Activated naive CD4-positive, alpha-beta T cell (primary cell): ENCODE measurements around the gene ZNF804B.

Experiments used
- DNase-seq, 4 experiments: peaks; one replicate each; lab custom pipeline; 2025; lab: John Stamatoyannopoulos, UW

The ZNF804B gene

DNA sequence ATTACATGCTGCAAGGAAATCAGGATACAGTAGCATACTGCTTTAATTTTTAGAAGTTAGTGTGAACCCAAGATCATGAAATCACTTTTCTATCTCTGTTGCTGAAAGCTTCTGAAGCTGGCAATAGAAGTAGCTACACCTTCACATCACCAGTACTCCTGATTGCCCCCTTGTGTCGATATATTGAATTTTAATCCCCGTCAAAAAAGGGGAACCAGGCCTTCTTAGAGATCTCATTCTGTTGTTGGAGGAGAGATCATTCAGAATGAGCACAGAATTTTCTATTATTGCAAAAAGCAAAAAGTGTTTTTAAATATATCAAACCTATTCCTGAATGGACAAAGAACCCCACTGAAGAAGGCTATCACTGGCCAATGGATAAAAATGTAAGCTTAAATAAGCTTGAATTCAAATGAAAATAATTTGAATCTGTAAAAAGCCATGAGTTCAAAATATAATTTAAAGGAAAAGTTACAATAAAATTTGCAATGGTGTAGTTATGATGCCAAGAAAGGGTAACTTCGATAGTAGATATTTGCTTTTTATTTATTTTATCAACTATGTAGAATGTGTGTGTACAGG, 75.7 kb downstream of the ZNF804B start:
- no peak for DNase-seq

DNA sequence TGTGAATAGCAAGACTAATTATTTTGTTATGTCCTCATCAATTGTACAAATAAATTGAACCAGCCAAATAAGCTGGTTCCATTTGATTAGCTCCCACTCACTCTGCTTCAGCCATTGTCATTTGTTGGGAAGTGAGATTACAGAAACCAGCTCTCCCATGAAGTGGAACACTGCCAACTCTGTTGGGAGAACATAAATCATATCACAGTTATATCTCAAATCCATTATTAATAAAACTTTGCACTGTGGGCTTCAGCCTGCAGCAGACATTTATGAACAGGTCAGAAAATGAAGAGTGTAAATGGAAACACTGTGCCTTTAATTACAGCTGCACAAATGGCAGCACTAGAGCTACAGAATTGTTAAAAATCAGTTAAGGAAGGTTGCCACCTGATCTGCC, 82.7 kb downstream of the ZNF804B start:
- DNase-seq, result no peak

DNA sequence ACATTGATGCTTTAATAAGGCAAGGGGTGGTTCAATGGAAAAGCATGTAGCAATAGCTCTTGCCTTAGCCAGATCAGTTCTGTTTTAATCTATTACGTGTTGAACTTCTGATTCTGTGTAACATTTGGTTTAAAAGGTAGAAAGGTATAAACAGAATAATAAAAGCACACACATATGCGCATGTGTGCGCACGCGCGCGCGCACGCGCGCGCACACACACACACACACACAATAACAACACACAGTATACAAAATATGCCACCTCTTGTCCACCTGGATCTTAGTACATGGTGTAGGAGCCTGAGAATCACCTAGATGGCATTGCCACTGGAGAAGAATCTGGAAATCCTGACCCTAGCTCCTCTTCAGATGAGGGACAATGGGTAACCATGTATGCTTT, 85.6 kb downstream of the ZNF804B start:
- no peak for DNase-seq

DNA sequence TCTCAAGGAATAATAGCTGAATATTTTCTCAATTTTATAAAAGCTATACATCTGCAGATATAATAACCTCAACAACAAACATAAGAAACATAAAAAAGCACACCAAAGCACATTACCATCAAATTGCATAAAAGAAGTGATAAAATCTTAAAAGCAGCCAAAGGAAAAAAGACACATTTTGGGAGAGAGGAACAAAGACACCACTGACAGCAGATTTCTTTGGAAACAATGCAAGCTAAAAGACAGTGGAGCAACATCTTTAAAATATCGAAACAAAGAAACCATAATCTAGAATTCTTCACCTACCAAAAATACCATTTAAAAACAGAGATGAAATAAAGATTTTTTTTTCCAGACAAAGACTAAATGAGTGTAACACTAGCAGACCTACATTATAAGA, 91.7 kb downstream of the ZNF804B start:
- DNase-seq, result no peak

DNA sequence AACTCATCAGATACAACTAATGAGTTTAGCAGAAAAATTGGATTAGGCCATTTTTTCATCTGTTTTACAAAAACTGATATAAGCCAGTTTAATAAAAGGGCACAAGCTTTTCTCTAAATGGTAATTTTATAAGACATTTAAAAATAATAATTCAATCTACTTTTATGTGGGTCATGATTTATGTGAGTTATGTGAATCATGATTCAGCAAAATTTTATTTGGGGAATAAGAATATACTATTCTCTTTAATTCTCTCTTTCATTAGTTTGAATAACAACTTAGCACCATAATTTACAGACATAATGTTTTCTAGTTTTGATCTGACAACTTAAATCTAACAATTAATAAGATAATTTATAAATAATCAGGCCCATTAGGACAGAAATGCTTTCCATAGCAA, 99.8 kb downstream of the ZNF804B start:
- DNase-seq, result no peak

DNA sequence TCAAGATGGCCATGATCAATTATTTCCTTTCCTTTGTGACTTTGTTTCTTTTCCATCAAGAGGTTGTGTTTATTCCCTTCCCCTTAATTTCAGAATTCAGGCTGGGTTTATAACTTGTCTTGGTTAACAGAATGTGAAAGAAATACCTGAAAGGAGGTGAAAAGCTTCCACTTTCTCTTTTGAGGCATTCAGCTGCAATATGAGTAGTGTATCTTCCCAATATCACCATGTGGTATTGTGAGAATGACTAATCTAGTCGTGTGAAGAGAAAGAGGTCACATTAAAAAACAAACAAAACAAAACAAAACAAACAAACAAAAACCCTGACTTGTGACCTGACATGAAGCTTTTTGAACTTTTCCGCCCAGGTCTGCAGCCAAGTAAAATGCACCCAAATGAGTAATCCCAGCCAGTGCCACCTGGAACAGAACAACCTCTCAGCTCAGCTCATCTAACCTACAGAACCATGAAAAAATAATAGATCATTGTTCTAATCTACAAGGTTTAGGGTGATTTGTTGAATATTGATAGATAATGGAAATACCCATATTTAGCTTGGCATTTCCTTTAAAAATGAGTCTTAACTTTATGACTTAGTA, 106.9 kb downstream of the ZNF804B start:
- DNase-seq, result no peak

DNA sequence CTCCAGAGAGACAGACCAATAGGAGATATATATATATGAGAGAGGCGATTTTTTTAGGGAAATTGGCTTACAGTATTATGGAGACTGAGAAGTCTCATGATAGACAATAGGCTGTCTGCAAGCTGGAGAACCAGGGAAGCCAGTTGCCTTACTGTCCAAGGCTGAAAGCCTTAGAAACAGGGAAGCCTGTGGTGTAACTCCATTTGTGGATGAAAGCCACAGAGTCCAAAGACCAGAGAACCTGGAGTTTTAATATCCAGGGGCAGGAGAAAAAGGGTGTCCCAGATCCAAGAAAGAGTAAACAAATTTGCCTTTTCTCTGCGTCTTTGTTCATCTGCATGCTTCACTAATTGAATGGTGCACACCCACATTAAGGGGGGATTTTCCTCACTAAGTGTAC, 107.7 kb downstream of the ZNF804B start:
- no peak for DNase-seq

DNA sequence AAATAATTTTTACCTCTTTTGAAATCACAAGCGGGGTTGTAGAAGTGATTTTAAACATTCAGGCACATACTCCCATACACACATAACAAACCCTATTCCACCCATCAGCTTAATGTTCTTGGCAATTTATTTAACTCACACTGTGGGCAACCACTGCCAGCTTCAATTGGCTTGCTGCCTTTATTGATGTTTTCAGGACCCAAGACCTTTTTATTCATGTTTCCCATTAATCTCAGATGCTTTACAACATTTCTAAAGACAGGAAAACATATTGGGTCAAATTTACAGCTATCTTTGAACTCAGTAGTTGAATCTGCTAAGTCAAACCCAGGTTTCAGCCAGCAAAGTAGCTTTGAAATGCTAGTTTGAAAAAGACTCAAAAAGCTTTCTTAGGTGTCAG, 109.0 kb downstream of the ZNF804B start:
- DNase-seq, result no peak

DNA sequence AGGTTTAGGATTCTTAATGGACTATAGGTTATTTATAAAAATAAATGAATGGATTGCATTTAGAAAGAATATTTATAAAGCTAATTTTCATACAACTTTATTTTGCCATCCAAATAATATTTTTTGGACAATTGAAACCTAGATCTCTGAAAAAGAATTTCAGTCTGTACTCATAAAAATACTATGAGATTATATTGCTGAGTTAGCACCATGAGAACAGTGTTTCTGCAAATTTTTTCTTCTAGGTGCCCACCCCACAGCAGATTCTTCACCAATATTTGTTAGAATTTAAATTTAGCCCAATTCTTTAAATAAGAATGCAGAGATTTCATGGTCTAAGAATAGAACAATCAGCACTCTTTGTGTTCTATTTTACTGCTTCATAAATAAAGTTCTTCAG, 121.6 kb downstream of the ZNF804B start:
- DNase-seq, result no peak

DNA sequence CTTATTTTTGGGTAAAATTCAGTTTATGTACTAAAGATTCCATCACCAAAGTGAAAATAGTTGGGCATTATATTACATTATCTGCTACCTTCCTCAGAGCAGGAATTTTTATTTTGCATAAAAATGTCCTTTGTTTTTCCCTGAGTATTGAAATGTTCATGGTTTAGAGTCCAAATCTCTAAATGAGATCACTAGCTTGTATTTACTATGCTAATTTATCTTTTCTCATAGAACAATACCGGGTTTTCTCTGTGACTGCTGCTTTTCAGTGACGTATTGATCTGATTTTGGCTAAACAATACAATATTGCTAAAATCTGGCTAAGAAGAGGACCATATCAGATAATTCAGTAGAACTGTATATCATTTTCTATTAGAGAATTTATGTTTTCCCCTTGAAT, 125.6 kb downstream of the ZNF804B start:
- no peak for DNase-seq

DNA sequence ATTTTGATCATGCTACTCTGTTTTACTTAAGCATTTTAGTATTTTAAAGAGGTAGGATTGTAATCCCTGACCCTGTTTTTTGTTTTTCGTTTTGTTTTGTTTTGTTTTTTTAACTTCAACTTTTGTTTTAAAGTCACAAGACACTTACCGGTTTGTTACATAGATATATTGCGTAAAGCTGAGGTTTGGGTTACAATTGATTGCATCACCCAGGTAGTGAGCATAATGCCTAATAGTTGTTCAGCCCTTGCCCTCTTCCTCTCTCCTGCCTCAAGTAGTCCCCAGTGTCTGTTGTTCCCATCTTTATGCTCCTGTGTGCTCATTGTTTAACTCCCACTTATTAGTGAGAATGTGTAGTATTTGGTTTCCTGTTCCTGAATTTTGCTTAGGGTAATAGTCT, 129.2 kb downstream of the ZNF804B start:
- DNase-seq, result no peak

DNA sequence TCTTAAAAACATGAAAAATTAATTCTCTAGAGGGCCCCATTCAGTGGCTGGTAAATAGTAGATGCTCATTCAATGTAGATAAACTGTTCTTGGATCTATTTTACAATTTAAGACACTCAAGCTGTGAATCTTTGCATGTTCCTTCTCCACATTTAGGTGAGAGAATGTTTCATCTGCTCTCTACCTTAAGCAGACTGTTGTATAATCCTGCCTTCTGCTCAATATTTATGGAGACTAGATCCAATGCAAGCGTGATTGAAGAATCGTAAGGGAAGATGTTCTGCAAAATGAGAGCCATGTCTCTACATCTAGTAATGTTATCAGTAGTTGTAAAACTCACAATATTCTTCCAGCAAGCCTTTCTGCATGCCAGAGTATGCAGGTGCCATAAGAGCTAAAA, 151.0 kb downstream of the ZNF804B start:
- DNase-seq, result no peak

DNA sequence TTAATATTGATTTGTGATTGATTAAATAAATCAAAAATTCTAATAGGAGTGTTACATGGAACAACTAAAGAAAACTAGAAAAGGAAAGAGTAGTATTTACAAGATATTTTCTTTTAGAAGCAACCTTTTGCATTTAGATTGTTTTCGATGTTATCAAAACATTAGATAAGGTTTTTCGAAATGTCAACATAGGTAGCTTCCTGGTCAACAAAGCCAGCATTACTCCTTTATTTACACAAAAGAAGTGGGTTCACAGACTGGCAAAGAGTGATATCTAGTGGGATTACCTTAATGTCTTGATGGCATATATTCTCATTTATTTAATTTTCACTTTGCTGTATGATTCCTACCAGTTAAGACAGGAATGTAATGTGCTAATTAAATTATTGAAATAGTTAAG, 153.4 kb downstream of the ZNF804B start:
- DNase-seq, result no peak

DNA sequence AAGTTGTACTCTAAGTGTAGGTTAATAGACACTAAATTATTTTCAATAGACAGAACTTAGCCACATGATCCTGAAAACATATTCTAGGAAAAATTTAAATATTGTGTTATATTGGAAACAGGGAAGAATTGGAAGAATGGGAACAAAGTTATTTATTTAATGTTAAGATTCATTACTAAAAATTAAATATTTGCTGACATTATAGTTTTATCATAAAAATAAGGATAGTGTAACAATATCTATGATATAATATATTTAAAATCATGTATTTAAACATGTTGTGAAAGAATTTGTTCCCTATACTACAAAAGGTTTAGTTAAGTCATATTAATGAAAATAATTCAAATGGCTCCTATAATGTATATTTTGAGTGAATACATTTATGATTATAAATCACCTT, 156.1 kb downstream of the ZNF804B start:
- no peak for DNase-seq

DNA sequence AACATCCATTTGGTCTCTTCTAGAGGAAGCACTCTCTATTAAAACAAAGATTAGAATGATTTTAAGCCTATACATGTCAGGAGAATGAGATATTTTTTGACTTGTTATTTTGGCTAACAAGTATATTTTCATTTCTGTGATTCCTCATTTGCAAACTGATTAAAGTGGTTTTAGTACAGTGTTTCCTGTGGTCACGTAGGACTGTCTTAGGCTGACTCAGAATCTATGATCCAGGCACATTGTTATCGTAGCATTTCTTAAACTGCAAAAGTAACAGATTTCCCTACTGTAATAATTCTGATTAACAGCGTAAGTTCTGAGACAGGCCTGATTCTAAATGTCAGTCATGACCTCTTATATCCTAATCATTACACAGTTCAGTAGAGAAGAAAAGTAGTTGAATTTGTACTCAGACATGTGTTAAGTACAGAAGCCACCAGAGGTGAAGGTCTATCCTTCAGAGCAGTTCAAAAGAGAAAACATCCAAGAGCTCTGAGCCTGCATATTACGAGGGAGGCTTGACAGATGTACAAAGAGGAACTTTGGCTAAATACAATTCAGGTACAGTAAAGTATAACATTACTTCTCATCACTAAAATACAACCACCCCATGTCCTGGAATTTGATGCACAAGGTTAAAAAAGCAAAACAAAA, 160.1 kb downstream of the ZNF804B start:
- no peak for DNase-seq

DNA sequence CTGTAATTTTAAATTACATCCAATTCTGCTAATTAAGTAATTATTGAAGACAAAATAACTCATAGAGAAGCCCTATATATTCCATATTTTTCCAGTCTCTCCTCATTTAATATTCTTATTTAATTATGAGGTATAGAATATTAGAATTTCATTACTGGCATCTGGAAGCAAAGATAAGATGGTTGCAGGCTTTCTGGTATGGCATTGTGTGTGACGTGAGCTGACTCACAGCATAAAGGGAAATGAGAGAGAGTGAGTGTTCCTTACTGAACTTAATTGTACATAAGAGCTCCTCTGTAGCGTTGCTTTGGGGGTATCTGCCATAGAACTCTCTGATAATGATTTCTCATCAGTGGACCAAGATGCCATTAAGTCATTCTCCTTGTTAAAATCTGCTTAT, 163.4 kb downstream of the ZNF804B start:
- DNase-seq, result no peak

DNA sequence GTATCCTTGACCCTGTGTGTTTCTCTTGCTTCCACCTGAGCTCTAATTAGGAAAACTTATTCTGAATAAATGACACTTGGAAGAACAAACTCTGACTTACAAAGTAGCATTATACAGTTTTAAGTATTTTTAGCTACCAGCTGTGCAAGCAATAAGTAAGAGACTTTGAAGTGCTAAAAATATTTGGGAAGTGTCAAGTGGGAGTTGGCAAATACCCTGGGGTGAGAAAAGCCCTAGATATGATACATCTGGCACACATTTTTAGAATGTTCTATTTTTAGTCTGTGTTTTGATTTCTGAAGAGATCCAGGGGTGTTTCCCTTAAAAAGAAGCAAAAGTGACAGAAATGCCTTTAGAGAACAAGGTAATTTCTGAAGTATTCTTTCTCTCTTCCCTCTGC, 168.8 kb downstream of the ZNF804B start:
- no peak for DNase-seq

DNA sequence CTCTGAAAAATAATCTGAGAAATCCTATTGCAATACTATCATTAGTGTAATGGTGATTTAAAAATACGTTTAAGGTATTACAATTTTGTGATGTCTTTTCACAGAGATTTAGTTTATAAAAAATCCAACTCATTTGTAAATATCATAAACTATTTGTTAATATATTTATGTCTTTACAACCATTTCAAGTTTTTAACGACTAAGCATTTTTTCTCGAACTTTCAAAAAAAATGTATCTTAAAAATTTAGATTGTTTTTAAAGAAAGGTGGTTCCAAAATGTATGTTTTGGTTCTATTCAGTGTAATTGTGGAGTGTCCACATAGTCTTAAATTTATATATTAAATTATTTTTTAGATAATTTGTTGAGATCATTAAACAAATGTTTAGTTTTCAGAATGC, 170.2 kb downstream of the ZNF804B start:
- no peak for DNase-seq

DNA sequence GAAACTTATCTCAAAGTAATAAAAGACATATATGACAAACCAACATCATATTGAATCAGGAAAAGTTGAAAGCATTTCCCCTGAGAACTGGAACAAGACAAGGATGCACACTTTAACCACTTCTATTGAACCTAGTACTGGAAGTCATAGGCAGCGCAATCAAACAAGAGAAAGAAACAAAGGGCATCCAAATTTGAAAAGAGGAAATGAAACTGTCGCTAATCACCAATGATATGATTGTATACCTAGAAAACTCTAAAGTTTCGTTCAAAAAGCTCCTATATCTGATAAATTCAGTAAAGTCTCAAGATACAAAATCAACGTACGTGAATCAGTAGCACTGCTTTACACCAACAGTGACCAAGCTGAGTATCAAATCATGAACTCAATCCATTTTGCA, 173.8 kb downstream of the ZNF804B start:
- DNase-seq, result no peak

DNA sequence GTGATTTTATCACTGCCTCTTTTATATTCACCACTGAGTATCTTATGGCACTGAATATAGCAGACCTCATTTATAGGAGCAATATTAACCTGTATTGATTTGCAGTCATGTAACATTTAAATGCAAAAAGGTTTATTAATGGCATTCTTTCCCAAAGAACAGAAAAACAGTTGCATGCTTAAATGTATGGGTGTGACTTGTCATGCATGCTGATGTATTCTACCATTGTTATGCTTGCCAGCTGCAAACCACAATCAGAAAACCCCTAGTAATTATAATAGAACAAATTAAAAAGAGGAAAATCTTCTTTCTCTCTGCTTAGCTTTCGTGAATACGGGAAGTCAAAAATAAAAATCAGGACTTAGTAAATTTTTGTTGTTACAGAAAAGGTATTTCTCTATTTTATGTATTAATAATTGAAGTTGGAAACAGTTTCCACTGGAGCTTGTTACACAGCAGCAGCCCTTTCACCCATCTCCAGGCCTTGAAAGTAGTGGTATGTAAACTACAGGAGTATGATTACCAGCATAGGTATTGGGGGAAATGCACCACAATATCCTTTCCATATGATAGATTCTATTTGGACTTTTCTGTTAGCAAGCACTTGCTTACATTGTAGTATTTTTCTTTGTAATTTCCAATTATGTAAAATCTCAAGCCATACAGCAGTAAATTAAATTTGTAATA, 183.5 kb downstream of the ZNF804B start:
- no peak for DNase-seq

DNA sequence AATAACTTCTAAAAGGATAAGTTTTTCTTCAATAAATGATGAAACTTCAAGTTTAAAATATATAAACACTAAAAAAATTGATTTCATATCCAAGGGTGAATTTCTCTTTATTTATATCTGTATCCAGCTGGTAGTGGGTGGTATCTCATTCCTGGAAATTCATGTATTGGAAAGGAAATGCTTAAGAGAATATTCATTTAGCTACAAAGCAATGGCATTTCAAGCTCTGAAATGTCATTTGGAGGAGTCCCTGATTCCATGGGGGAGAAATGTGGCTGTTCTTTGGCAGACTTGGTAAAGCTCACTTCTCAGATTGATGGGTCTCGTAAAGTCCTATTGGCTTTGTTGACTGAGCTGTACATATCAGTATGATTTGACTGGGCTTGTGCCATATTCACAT, 192.3 kb downstream of the ZNF804B start:
- no peak for DNase-seq

DNA sequence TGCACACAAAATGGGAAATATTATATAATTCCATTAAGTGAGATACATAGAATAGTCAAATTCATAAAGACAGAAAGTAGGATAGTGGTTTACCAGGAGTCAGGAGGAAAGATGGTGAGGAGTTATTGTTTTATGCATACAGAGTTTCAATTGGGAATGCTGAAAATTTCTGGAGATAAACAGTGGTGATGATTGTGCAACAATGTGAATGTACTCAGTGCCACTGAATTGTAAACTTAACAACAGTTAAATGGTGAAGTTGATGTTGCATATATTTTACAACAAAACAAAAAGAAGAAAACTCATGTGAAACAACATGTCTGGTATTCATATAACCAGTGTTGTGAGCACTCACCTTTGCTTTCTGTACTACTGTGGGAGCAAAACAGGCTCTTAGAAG, 204.9 kb downstream of the ZNF804B start:
- no peak for DNase-seq

DNA sequence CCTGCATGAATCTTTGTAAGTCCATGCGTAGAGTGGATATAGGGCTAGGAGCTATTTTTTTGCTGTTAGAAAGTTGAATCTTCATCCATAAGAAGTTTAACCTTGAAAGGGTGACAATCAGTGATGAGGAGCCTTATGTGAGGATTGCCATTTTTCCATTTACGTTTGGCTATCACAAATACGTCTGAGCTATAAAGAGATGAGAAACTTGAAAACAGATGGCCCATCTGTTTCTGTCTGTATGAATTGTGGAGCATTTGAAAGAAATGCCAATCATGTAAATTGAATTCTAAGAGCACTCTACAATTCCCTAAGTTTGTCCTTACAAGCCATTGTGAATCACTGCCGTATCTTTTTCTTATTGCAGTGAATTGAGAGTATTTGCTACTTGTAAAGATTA, 205.9 kb downstream of the ZNF804B start:
- DNase-seq, result no peak
